Keratinocyte (primary cell): ENCODE measurements around the gene SIGLEC7. TPM values are rescaled to one million over a fixed set of nuclear protein-coding genes. Genes with fewer than 3 reads are reported as not detected.

Experiments
- DNase-seq: peaks from one replicate; pipeline ENCODE4 v3.0.0-alpha.2; 2011; ENCODE audit warnings: low read depth, missing footprints, low spot score
- FAIRE-seq: peaks from 2 replicates; lab custom pipeline; 2011; peaks lifted over from hg19 to GRCh38; lab: Jason Lieb, UNC
- H2AFZ ChIP-seq: 2 replicates; pipeline ENCODE4 v1.6.0; 2012; ENCODE audit warnings: low read length, control low read depth, inconsistent platforms; ENCODE audit not compliant: control insufficient read depth
- H3K27ac ChIP-seq: 2 replicates; pipeline ENCODE4 v1.5.1; 2011; ENCODE audit warnings: low read length; ENCODE audit not compliant: control insufficient read depth, insufficient read depth
- H3K27me3 ChIP-seq: 3 replicates; pipeline ENCODE4 v1.6.0; 2011; ENCODE audit warnings: low read length; ENCODE audit not compliant: control insufficient read depth, insufficient read depth; ENCODE audit errors: extremely low read depth
- H3K36me3 ChIP-seq, 2 experiments: 2 replicates in 1 of 2; 3 replicates in 1 of 2; pipeline ENCODE4 v1.5.1; 2011; ENCODE audit warnings: low read length in 2 of 2, mild to moderate bottlenecking in 1 of 2; ENCODE audit not compliant: control insufficient read depth in 2 of 2, insufficient read depth in 2 of 2; ENCODE audit errors: extremely low read depth in 1 of 2
- H3K4me1 ChIP-seq: 3 replicates; pipeline ENCODE4 v1.5.1; 2011; ENCODE audit warnings: low read length; ENCODE audit not compliant: control insufficient read depth, insufficient read depth; ENCODE audit errors: extremely low read depth
- H3K4me2 ChIP-seq: 3 replicates; pipeline ENCODE4 v1.6.0; 2011; ENCODE audit warnings: low read depth, low read length; ENCODE audit not compliant: control insufficient read depth, insufficient read depth; ENCODE audit errors: extremely low read depth
- H3K4me3 ChIP-seq, 3 experiments: fragments of 200-600 bp in 1 of 3; sonication (generic) in 1 of 3; 2 replicates in 2 of 3; 3 replicates in 1 of 3; pipeline ENCODE4 v1.5.1; 2011 to 2016; ENCODE audit warnings: low read length in 3 of 3, mild to moderate bottlenecking in 3 of 3, control low read depth in 2 of 3, inconsistent platforms in 1 of 3, low read depth in 1 of 3, mixed read lengths in 1 of 3, mixed run types in 1 of 3, moderate library complexity in 1 of 3; ENCODE audit not compliant: control insufficient read depth in 2 of 3, insufficient read depth in 2 of 3; ENCODE audit errors: extremely low read depth in 1 of 3
- H3K79me2 ChIP-seq: 2 replicates; pipeline ENCODE4 v1.6.0; 2012; ENCODE audit warnings: low read length; ENCODE audit not compliant: control insufficient read depth, insufficient read depth
- H3K9ac ChIP-seq: 3 replicates; pipeline ENCODE4 v1.6.0; 2011; ENCODE audit warnings: low read length; ENCODE audit not compliant: control insufficient read depth, insufficient read depth; ENCODE audit errors: extremely low read depth
- H3K9me1 ChIP-seq: 3 replicates; pipeline ENCODE4 v1.6.0; 2011; ENCODE audit warnings: low read length; ENCODE audit not compliant: control insufficient read depth, insufficient read depth; ENCODE audit errors: extremely low read depth
- H3K9me3 ChIP-seq: 2 replicates; pipeline ENCODE4 v1.5.1; 2012; ENCODE audit warnings: low read depth, low read length; ENCODE audit not compliant: control insufficient read depth
- H4K20me1 ChIP-seq: 3 replicates; pipeline ENCODE4 v1.6.0; 2011; ENCODE audit warnings: low read length; ENCODE audit not compliant: control insufficient read depth, insufficient read depth; ENCODE audit errors: extremely low read depth
- EZH2 ChIP-seq: IDR thresholded peaks from one replicate; pipeline ENCODE4 v1.6.1; 2012; ENCODE audit warnings: inconsistent platforms, mild to moderate bottlenecking, low read length, moderate library complexity
- dilution Hi-C: fragments of 300-500 bp; cut with MboI; formaldehyde crosslinking; loops from one replicate; pipeline ENCODE4 v1.7.0; 2020; ENCODE audit warnings: low sequenced_read_pairs; ENCODE audit not compliant: extremely low pct_ligation_motif_present
- polyA plus RNA-seq, 5 experiments: library from polyadenylated mRNA; depleted of rRNA in 3 of 5; stranded (reverse) in 3 of 5; stranded (forward) in 1 of 5; unstranded in 1 of 5; fragments of >200 nt; gene quantifications; 1 replicate in 1 of 5; 2 replicates in 3 of 5; 3 replicates in 1 of 5; pipeline versions ENCODE4 v1.2.1 to v1.2.3, GENCODE V29; 2011 to 2012; ENCODE audit warnings: missing spikeins in 2 of 5, low read depth in 1 of 5, low replicate concordance in 1 of 5
- TF ChIP-seq, protein P1 (sequence below), 3 experiments: IDR thresholded peaks in 1 of 3; conservative IDR thresholded peaks in 1 of 3; optimal IDR thresholded peaks in 1 of 3; 2 replicates in 2 of 3; 3 replicates in 1 of 3; pipeline versions ENCODE3 to v1.5.1; 2011; ENCODE audit warnings: low read length in 3 of 3, mild to moderate bottlenecking in 3 of 3, moderate library complexity in 2 of 3, control low read depth in 1 of 3, inconsistent platforms in 1 of 3; ENCODE audit not compliant: insufficient read depth in 2 of 3; ENCODE audit errors: extremely low read depth in 1 of 3

SIGLEC7 gene
- polyA plus RNA-seq, 1 donor (not counting 4 experiments of a cell fraction or from before 2014, with no cell fraction given), result not detected

DNA sequence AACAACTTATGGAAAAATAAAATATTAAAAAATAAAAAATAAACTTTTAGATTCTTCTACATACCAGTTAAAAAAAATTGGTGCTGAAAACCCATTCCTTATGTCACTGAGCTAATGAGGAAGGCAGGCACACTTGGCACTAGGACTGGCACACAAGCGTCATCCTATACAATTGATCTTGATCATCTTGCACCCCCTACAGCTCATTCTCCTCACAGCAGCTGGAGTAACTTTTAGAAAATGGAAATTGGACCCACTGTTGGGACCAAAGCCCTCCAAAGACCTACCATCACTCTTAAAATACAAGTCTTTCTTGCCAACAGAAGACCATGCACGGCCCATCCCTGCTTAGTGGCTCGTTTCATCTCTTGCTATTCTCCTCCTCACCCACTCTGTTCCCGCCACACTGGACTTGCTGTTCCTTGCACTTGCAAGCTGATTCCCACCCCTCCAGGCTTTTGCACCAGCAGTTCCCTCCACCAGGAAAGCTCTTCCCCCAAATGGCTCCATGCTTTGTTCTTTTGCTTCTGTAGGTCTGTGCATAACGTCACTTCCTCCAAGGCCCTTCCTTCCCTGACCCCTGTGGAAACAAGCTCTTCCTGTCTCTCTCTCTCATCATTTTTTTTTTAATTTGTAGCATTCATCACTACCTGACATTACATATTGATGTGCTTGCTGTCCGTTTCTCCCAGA, 45.5 kb upstream of the SIGLEC7 start:
- no peak overlapping the region for H2AFZ ChIP-seq
- no peaks in the 10 kb centered on the region for H3K9me3 ChIP-seq
- H3K27ac ChIP-seq, result peak overlapping the region; percentile 63
- peaks cover 9 to 14% of the 10 kb centered on the region in 2 experiments for H3K36me3 ChIP-seq
- peaks cover 23% of the 10 kb centered on the region for H3K4me1 ChIP-seq
- peak overlapping the region in 1 of 3 experiments; percentile 30 for H3K4me3 ChIP-seq
- peaks cover 15% of the 10 kb centered on the region for H3K79me2 ChIP-seq
- DNase-seq, result no peak
- TF ChIP-seq, protein P1, sequence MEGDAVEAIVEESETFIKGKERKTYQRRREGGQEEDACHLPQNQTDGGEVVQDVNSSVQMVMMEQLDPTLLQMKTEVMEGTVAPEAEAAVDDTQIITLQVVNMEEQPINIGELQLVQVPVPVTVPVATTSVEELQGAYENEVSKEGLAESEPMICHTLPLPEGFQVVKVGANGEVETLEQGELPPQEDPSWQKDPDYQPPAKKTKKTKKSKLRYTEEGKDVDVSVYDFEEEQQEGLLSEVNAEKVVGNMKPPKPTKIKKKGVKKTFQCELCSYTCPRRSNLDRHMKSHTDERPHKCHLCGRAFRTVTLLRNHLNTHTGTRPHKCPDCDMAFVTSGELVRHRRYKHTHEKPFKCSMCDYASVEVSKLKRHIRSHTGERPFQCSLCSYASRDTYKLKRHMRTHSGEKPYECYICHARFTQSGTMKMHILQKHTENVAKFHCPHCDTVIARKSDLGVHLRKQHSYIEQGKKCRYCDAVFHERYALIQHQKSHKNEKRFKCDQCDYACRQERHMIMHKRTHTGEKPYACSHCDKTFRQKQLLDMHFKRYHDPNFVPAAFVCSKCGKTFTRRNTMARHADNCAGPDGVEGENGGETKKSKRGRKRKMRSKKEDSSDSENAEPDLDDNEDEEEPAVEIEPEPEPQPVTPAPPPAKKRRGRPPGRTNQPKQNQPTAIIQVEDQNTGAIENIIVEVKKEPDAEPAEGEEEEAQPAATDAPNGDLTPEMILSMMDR (optimal IDR thresholded peaks at IDR 0.05 in 1 of 3, IDR thresholded peaks at IDR 0.05 in 1 of 3, conservative IDR thresholded peaks at IDR 0.05 in 1 of 3; ENCODE audit: extremely low read depth in 1 of 3, insufficient read depth in 2 of 3, low read length in 3 of 3), result peak; percentile 52 to 65 (median 62)
- TF ChIP-seq EZH2, result no peak
- peaks cover 5% of the 10 kb centered on the region for H3K9me1 ChIP-seq
- H3K27me3 ChIP-seq, result no peaks in the 10 kb centered on the region
- H3K4me2 ChIP-seq, result peak overlapping the region; percentile 65
- H4K20me1 ChIP-seq, result peaks cover 7% of the 10 kb centered on the region
- no peak overlapping the region for H3K9ac ChIP-seq
- dilution Hi-C loops, result no loop called here
- no peak for FAIRE-seq

DNA sequence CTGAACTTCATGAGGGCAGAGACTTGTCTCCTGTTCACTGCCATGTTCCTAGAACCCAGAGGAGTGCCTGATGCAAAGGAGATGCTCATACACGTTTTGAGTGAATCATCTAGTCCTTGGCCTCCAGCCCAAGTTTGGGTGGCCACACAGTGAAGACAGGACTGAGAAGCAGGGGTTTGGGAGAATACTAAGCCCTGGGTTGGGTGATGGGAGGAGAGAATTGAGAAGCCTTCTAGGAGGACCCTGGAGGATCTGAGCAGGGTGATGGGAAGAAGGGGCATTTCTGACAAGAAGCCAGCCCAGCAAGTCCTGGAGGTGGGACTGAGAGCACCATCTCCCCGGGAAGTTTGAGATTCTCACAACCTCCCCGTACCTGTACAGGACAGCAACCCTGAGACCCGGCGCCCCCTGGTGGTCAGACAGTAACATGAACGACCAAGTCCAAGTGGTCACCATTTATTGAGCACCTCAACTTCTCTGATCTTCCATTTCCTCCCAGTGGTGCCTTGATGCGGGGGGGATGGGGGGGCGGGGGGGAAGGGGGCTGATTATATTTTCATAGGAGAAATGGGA, 44.8 kb upstream of the SIGLEC7 start:
- H3K9me1 ChIP-seq, result peaks cover 5% of the 10 kb centered on the region
- DNase-seq (peak; percentile 76), FAIRE-seq (peak; percentile 96)
- dilution Hi-C loops, result no loop called here
- H3K4me2 ChIP-seq, result peak overlapping the region; percentile 65
- peaks cover 9 to 15% of the 10 kb centered on the region in 2 experiments for H3K36me3 ChIP-seq
- H3K27ac ChIP-seq, result peak overlapping the region; percentile 63
- H4K20me1 ChIP-seq, result peaks cover 7% of the 10 kb centered on the region
- no peak overlapping the region for H2AFZ ChIP-seq
- peaks cover 17% of the 10 kb centered on the region for H3K4me1 ChIP-seq
- H3K27me3 ChIP-seq, result no peaks in the 10 kb centered on the region
- H3K79me2 ChIP-seq, result peaks cover 17% of the 10 kb centered on the region
- TF ChIP-seq, protein P1 (optimal IDR thresholded peaks at IDR 0.05 in 1 of 3, IDR thresholded peaks at IDR 0.05 in 1 of 3, conservative IDR thresholded peaks at IDR 0.05 in 1 of 3; ENCODE audit: extremely low read depth in 1 of 3, insufficient read depth in 2 of 3, low read length in 3 of 3), result peak; percentile 72 to 92 (median 73)
- no peak for TF ChIP-seq EZH2
- no peaks in the 10 kb centered on the region for H3K9me3 ChIP-seq
- no peak overlapping the region for H3K9ac ChIP-seq
- H3K4me3 ChIP-seq, result no peak overlapping the region
